AG04450 (cell line): ENCODE measurements around the gene MUS81. TPM values are rescaled to one million over a fixed set of nuclear protein-coding genes. Genes with fewer than 3 reads are reported as not detected.
"Not testable (repeated sequence)": the region's sequence is repeated elsewhere in the genome, so short reads cannot be mapped to it uniquely, and the experiment has no call there.

ENCODE experiments used
- CTCF ChIA-PET: fragments of 300-600, 350-600 bp; formaldehyde crosslinking; extraction: SDS; loops from one replicate; lab custom pipeline; 2022; ENCODE audit warnings: antibody characterized with exemption, inconsistent platforms; lab: Charles Lee
- POLR2A ChIA-PET: fragments of 350-600 bp; formaldehyde crosslinking; extraction: SDS; loops from one replicate; lab custom pipeline; 2021; ENCODE audit warnings: antibody characterized with exemption, inconsistent platforms; lab: Yijun Ruan, JAX
- DNase-seq: peaks from one replicate; pipeline ENCODE4 v3.0.0-alpha.2; 2011; ENCODE audit warnings: low read depth, low spot score
- H3K27ac ChIP-seq: one replicate; pipeline ENCODE4 v1.5.1; 2012; ENCODE audit warnings: low read depth, low read length, control low read depth
- H3K27me3 ChIP-seq: one replicate; pipeline ENCODE4 v1.6.0; 2012; ENCODE audit warnings: low read length; ENCODE audit not compliant: control insufficient read depth, insufficient read depth
- H3K4me3 ChIP-seq: 2 replicates; pipeline ENCODE4 v1.5.1; 2011; ENCODE audit warnings: mild to moderate bottlenecking, low read depth, low read length, control low read depth
- H3K9me3 ChIP-seq: 2 replicates; pipeline ENCODE4 v1.5.1; 2012; ENCODE audit warnings: low read length; ENCODE audit not compliant: control insufficient read depth, insufficient read depth
- polyA plus RNA-seq: library from polyadenylated mRNA; depleted of rRNA; stranded (reverse); fragments of >200 nt; gene quantifications from 2 replicates; pipeline ENCODE4 v1.2.3, GENCODE V29; 2011
- TF ChIP-seq, protein P1 (sequence below): IDR thresholded peaks from 2 replicates; pipeline ENCODE4 v1.5.1; 2011; ENCODE audit warnings: low read depth, low read length, control low read depth, inconsistent platforms

MUS81 gene
- polyA plus RNA-seq, 1 experiment: 23.8 TPM

DNA sequence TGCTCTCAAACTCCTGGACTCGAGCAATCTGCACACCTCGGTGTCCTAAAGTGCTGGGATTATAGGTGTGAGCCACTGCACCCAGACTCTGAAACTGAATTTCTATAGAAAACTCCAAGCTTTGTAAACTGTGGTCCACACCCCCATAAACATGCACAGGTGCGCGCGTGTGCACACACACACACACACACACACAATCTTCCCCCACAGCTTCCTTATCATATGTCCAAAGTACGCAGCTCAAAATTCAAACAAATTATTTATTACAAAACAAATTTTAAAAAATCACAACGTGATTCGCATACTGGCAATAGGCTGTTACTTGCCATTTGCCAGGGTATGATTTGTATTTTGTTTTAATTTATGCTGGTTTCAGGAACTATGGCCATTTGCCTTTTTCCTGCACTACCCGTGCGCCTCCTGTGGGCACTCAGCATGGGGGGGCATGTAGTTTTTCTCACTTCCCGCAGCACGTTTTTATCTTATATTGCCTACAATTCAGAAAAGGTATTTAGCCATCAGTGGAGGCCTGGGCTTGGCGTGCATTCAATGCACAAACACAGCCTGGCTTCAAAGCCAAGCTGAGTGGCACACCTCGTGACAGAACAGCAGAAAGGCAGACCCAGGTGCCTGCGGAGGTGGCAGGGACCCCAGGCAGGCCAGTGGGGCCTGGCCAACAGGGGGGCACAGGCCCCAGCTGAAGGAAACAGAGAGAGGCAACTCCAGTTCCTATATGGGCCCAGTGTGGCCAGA lies 37.3 kb upstream of the MUS81 start:
- Histone ChIP-seq H3K27me3 (peaks cover 11% of the 10 kb centered on the region), H3K4me3 (no peak overlapping the region), H3K27ac (no peak overlapping the region), H3K9me3 (no peaks in the 10 kb centered on the region)
- ChIA-PET POLR2A (interaction anchor here (0.6 kb wide), 1 partner anchor 206 kb away, joined by 9 read pairs; no protein-coding TSS in a partner anchor), CTCF (interaction anchor here (0.8 to 0.9 kb wide), 2 partner anchors 65 to 112 kb away, joined by 3 to 5 read pairs; partner anchors contain the start of gene FIBP)
- no peak for DNase-seq
- TF ChIP-seq, protein P1, sequence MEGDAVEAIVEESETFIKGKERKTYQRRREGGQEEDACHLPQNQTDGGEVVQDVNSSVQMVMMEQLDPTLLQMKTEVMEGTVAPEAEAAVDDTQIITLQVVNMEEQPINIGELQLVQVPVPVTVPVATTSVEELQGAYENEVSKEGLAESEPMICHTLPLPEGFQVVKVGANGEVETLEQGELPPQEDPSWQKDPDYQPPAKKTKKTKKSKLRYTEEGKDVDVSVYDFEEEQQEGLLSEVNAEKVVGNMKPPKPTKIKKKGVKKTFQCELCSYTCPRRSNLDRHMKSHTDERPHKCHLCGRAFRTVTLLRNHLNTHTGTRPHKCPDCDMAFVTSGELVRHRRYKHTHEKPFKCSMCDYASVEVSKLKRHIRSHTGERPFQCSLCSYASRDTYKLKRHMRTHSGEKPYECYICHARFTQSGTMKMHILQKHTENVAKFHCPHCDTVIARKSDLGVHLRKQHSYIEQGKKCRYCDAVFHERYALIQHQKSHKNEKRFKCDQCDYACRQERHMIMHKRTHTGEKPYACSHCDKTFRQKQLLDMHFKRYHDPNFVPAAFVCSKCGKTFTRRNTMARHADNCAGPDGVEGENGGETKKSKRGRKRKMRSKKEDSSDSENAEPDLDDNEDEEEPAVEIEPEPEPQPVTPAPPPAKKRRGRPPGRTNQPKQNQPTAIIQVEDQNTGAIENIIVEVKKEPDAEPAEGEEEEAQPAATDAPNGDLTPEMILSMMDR: no peak

DNA sequence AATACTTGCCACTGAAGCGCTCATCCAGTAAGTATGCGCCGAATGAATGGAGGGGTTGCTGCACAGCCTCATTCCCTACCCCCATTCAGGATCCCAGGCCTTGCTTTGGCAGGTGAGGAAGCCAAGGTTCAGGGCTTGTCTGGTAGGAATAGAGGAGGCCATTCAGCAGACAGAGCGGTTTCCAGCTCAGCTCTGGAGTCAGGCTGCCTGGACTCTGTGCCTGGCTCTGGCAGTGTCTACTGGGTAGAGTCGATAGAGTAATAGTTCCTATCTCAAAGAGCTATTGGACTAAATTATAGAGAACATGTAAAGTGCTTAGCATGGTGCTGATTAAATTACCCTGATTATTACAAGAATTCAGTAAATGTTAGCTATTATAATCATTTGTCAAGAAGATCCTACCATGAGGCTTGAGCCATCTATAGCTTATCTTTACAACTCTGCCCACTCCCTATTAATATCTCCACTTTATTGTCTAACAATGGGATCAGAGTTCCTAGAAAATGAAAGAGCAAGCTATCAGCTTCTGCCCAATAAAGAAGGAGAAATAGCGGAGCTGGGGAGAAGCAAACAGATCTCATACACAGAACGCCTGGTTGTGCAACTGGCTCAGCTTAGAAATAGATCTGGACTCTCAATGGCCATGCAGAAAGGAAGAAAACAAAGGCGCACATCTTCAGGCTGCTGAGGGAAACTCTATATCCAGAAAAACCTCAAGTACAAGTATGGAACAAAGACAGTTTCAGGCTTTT lies 33.1 kb upstream of the MUS81 start:
- Histone ChIP-seq H3K9me3 (no peaks in the 10 kb centered on the region), H3K4me3 (no peak overlapping the region), H3K27me3 (peaks cover 23% of the 10 kb centered on the region), H3K27ac (no peak overlapping the region)
- CTCF ChIA-PET: interaction anchor here (0.5 to 1.6 kb wide), 8 partner anchors 8 to 218 kb away, joined by 3 to 10 read pairs (median 5); partner anchors contain the start of gene MUS81
- POLR2A ChIA-PET: interaction anchor here (0.8 kb wide), 1 partner anchor 115 kb away, joined by 3 read pairs; no protein-coding TSS in a partner anchor
- DNase-seq: no peak
- TF ChIP-seq, protein P1: no peak

DNA sequence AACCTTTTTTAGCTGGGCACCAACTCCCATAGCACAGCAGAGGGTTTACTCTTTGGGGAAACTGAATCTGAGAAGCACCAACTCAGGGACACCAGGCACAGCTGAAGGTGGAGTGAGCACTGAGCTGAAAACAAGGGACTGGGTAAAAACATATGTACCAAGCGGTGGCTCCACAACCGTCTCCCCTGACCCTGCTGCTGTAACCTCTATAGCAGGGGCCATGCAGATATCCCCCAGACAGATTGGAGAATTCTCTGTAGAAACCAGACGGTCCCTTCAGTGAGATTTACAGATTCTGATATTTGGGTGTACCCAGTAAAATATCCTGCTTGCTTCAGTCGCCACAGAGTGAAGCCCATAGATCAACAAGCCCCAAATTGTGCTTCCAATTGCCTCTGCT lies 30.8 kb upstream of the MUS81 start:
- CTCF ChIA-PET: interaction anchor here (1.6 kb wide), 1 partner anchor 11 kb away, joined by 7 read pairs; no protein-coding TSS in a partner anchor

DNA sequence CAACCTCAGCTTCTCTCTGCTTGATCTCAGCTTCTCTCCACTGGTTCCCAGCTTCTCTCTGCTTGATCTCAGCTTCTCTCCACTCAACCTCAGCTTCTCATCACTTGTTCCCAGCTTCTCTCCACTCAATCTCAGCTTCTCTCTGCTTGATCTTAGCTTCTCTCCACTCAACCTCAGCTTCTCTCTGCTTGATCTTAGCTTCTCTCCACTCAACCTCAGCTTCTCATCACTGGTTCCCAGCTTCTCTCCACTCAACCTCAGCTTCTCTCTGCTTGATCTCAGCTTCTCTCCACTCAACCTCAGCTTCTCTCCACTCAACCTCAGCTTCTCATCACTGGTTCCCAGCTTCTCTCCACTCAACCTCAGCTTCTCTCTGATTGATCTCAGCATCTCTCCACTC lies 28.0 kb upstream of the MUS81 start:
- H3K4me3 ChIP-seq, H3K27ac ChIP-seq, DNase-seq, H3K9me3 ChIP-seq: not testable (repeated sequence)
- POLR2A ChIA-PET: interaction anchor here (2.3 kb wide), 1 partner anchor 26 kb away, joined by 10 read pairs; the partner anchor contains the start of gene CFL1
- CTCF ChIA-PET: interaction anchor here (1.6 to 2.8 kb wide), 4 partner anchors 14 to 190 kb away, joined by 5 to 17 read pairs (median 9); partner anchors contain the start of gene KAT5
- peaks cover 30% of the 10 kb centered on the region for H3K27me3 ChIP-seq

More for the DNA sequence above, 30.8 kb upstream of the MUS81 start:
- POLR2A ChIA-PET: interaction anchor here (0.7 kb wide), 1 partner anchor 14 kb away, joined by 4 read pairs; no protein-coding TSS in a partner anchor
- TF ChIP-seq, protein P1: no peak
- DNase-seq: no peak
- no peaks in the 10 kb centered on the region; the same call in 1 of the 2 replicates for H3K9me3 ChIP-seq
- H3K27ac ChIP-seq: no peak overlapping the region
- H3K4me3 ChIP-seq: no peak overlapping the region
- peaks cover 33% of the 10 kb centered on the region for H3K27me3 ChIP-seq
